Measurements from ENCODE around the gene CNGA3. TPM values are rescaled to one million over a fixed set of nuclear protein-coding genes. Genes with fewer than 3 reads are reported as not detected.
"Not testable (repeated sequence)": the region's sequence is repeated elsewhere in the genome, so short reads cannot be mapped to it uniquely, and the experiment has no call there.

CNGA3 gene
- total and polyA plus RNA-seq, 4 experiments from 2014 or later: not detected

GRCh38 chr2:98433363-98433964 is 87.2 kb downstream of the CNGA3 start:
- intact Hi-C loops (cut with micrococcal nuclease): no loop called here
- DNase-seq: no peak
- peaks cover 0 to 7% of the 10 kb centered on the region in 2 donors for H3K9me3 ChIP-seq (ENCODE audit: control insufficient read depth in 1 of 2, low read length in 2 of 2)
- no peak overlapping the region for H3K4me3 ChIP-seq (ENCODE audit: low read length in 2 of 2)
- no peak overlapping the region for H3K27ac Mint-ChIP-seq
- peaks cover 0 to 23% (median 8%) of the 10 kb centered on the region in 8 donors for H3K9me3 Mint-ChIP-seq
- no peak overlapping the region for H3K27ac ChIP-seq (ENCODE audit: low read depth, low read length)
- no peaks in the 10 kb centered on the region for H3K36me3 ChIP-seq (ENCODE audit: insufficient read depth, low read length)
- no peak overlapping the region for H3K4me3 Mint-ChIP-seq
- H3K36me3 Mint-ChIP-seq: peaks cover under 1 to 2% of the 10 kb centered on the region in 2 donors
- no peaks in the 10 kb centered on the region for H3K27me3 ChIP-seq (ENCODE audit: insufficient read depth, low read length)
- CTCF ChIA-PET (ENCODE audit: partially characterized antibody): interaction anchor here (1.2 kb wide), 1 partner anchor 21 kb away, joined by 3 read pairs; no protein-coding TSS in a partner anchor
- H3K27me3 Mint-ChIP-seq: no peaks in the 10 kb centered on the region
- H3K4me1 ChIP-seq (ENCODE audit: insufficient read depth, low read length): no peaks in the 10 kb centered on the region
- H3K4me1 Mint-ChIP-seq: peaks cover 0 to 2% (median 0%) of the 10 kb centered on the region in 4 donors
- POLR2A ChIA-PET (ENCODE audit: partially characterized antibody): no interaction called here

GRCh38 chr2:98434492-98434891 is 88.2 kb downstream of the CNGA3 start:
- CTCF ChIA-PET (ENCODE audit: partially characterized antibody): no interaction called here
- Mint-ChIP-seq H3K4me3 (no peak overlapping the region), H3K27me3 (no peaks in the 10 kb centered on the region), H3K36me3 (peaks cover 6 to 7% of the 10 kb centered on the region in 2 donors), H3K27ac (no peak overlapping the region), H3K9me3 (peaks cover 0 to 33% (median 17%) of the 10 kb centered on the region in 8 donors), H3K4me1 (peaks cover 0 to 7% (median 3%) of the 10 kb centered on the region in 4 donors)
- Histone ChIP-seq H3K9me3 (ENCODE audit: control insufficient read depth in 1 of 2, low read length in 2 of 2) (peaks cover 0 to 7% of the 10 kb centered on the region in 2 donors), H3K4me1 (ENCODE audit: insufficient read depth, low read length) (no peaks in the 10 kb centered on the region), H3K27me3 (ENCODE audit: insufficient read depth, low read length) (no peaks in the 10 kb centered on the region), H3K27ac (ENCODE audit: low read depth, low read length) (no peak overlapping the region), H3K36me3 (ENCODE audit: insufficient read depth, low read length) (no peaks in the 10 kb centered on the region), H3K4me3 (ENCODE audit: low read length in 2 of 2) (no peak overlapping the region)
- no peak for DNase-seq
- POLR2A ChIA-PET (ENCODE audit: partially characterized antibody): no interaction called here
- intact Hi-C loops (cut with micrococcal nuclease): no loop called here

- POLR2A ChIA-PET (ENCODE audit: partially characterized antibody); intact Hi-C loops (cut with micrococcal nuclease); CTCF ChIA-PET (ENCODE audit: partially characterized antibody): not testable (repeated sequence)
Observed at GRCh38 chr2:98435670-98436069, 89.4 kb downstream of the CNGA3 start.

DNA sequence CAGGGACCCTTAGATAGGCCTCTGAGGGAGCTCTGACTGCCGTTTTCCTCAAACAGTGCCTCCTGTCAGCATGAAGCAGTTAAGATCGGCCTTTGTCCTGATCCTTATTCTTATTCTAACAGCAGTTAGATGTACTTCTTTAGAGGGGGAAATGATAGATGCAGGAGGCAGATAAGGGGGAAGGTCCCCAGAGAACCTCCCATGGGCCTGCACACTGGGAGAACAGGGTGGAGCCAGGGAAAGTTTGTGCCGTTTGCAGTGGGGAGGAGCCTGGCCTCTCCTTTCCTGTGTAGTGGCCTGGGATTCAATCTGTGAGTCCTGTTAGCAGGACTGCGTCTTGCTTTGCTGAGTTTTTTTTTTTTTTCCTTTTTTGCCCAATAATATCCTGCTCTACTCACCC is 90.5 kb downstream of the CNGA3 start:
- Histone ChIP-seq H3K4me3 (ENCODE audit: low read length in 2 of 2) (no peak overlapping the region), H3K27me3 (ENCODE audit: insufficient read depth, low read length) (no peaks in the 10 kb centered on the region), H3K27ac (ENCODE audit: low read depth, low read length) (no peak overlapping the region), H3K9me3 (ENCODE audit: control insufficient read depth in 1 of 2, low read length in 2 of 2) (peaks cover 0 to 14% of the 10 kb centered on the region in 2 donors), H3K36me3 (ENCODE audit: insufficient read depth, low read length) (no peaks in the 10 kb centered on the region), H3K4me1 (ENCODE audit: insufficient read depth, low read length) (no peaks in the 10 kb centered on the region)
- ChIA-PET CTCF (ENCODE audit: partially characterized antibody) (no interaction called here), POLR2A (ENCODE audit: partially characterized antibody) (interaction anchor here (0.7 kb wide), 1 partner anchor 43 kb away, joined by 3 read pairs; no protein-coding TSS in a partner anchor)
- Mint-ChIP-seq H3K9me3 (peaks cover 0 to 43% (median 24%) of the 10 kb centered on the region in 8 donors), H3K4me3 (no peak overlapping the region), H3K36me3 (peaks cover 6 to 7% of the 10 kb centered on the region in 2 donors), H3K27me3 (no peaks in the 10 kb centered on the region), H3K4me1 (peaks cover 0 to 7% (median 3%) of the 10 kb centered on the region in 4 donors), H3K27ac (no peak overlapping the region)
- no peak for DNase-seq
- intact Hi-C loops (cut with micrococcal nuclease): no loop called here

More at GRCh38 chr2:98435670-98436069, 89.4 kb downstream of the CNGA3 start:
- H3K9me3 ChIP-seq (ENCODE audit: control insufficient read depth in 1 of 2, low read length in 2 of 2): peaks cover 0 to 14% of the 10 kb centered on the region in 2 donors
- DNase-seq; H3K36me3 ChIP-seq (ENCODE audit: insufficient read depth, low read length); H3K4me1 ChIP-seq (ENCODE audit: insufficient read depth, low read length); H3K4me3 ChIP-seq (ENCODE audit: low read length in 2 of 2); H3K27ac Mint-ChIP-seq; H3K4me3 Mint-ChIP-seq; H3K4me1 Mint-ChIP-seq; H3K36me3 Mint-ChIP-seq; H3K27ac ChIP-seq (ENCODE audit: low read depth, low read length); H3K27me3 Mint-ChIP-seq; H3K27me3 ChIP-seq (ENCODE audit: insufficient read depth, low read length): not testable (repeated sequence)
- H3K9me3 Mint-ChIP-seq: peaks cover 0 to 43% (median 24%) of the 10 kb centered on the region in 8 donors

- POLR2A ChIA-PET (ENCODE audit: partially characterized antibody): no interaction called here
- H3K4me3 Mint-ChIP-seq: no peak overlapping the region
- no peak overlapping the region for H3K4me3 ChIP-seq (ENCODE audit: low read length in 2 of 2)
- peak in 4 of 5 donors; percentile 35 to 55 (median 48) for DNase-seq
- H3K4me1 ChIP-seq (ENCODE audit: insufficient read depth, low read length): no peaks in the 10 kb centered on the region
- H3K9me3 ChIP-seq (ENCODE audit: control insufficient read depth in 1 of 2, low read length in 2 of 2): peaks cover 0 to 14% of the 10 kb centered on the region in 2 donors
- H3K36me3 Mint-ChIP-seq: peaks cover 6 to 7% of the 10 kb centered on the region in 2 donors
- H3K9me3 Mint-ChIP-seq: peaks cover 0 to 38% (median 22%) of the 10 kb centered on the region in 8 donors
- intact Hi-C loops (cut with micrococcal nuclease): no loop called here
- peak overlapping the region; percentile 8 to 75 (median 59) for H3K27ac Mint-ChIP-seq
- CTCF ChIA-PET (ENCODE audit: partially characterized antibody): no interaction called here
- H3K27me3 Mint-ChIP-seq: no peaks in the 10 kb centered on the region
- H3K36me3 ChIP-seq (ENCODE audit: insufficient read depth, low read length): no peaks in the 10 kb centered on the region
- H3K27me3 ChIP-seq (ENCODE audit: insufficient read depth, low read length): no peaks in the 10 kb centered on the region
- no peak overlapping the region for H3K27ac ChIP-seq (ENCODE audit: low read depth, low read length)
- peaks cover 0 to 7% (median 3%) of the 10 kb centered on the region in 4 donors for H3K4me1 Mint-ChIP-seq
Observed at GRCh38 chr2:98438190-98439133, 92.2 kb downstream of the CNGA3 start.

- peak overlapping the region in 2 of 7 donors; percentile 19 to 81 for H3K27ac Mint-ChIP-seq
Observed at GRCh38 chr2:98441706-98442450, 95.6 kb downstream of the CNGA3 start.

More at GRCh38 chr2:98441706-98442450, 95.6 kb downstream of the CNGA3 start:
- H3K27ac ChIP-seq (ENCODE audit: low read depth, low read length): no peak overlapping the region
- ChIA-PET POLR2A (ENCODE audit: partially characterized antibody) (interaction anchor here (1.8 kb wide), 1 partner anchor 23 kb away, joined by 6 read pairs; no protein-coding TSS in a partner anchor), CTCF (ENCODE audit: partially characterized antibody) (interaction anchor here (1.2 to 2.4 kb wide), 3 partner anchors 24 to 46 kb away, joined by 3 to 12 read pairs (median 12); no protein-coding TSS in a partner anchor)
- H3K4me3 Mint-ChIP-seq: peak overlapping the region in 2 of 8 donors; percentile 41 to 52
- H3K36me3 Mint-ChIP-seq: peaks cover 7 to 19% of the 10 kb centered on the region in 2 donors
- DNase-seq: no peak
- no peaks in the 10 kb centered on the region for H3K36me3 ChIP-seq (ENCODE audit: insufficient read depth, low read length)
- H3K27me3 Mint-ChIP-seq: no peaks in the 10 kb centered on the region
- H3K27me3 ChIP-seq (ENCODE audit: insufficient read depth, low read length): no peaks in the 10 kb centered on the region
- peaks cover 0 to 14% of the 10 kb centered on the region in 2 donors for H3K9me3 ChIP-seq (ENCODE audit: control insufficient read depth in 1 of 2, low read length in 2 of 2)
- H3K4me1 ChIP-seq (ENCODE audit: insufficient read depth, low read length): peaks cover 17% of the 10 kb centered on the region
- peaks cover 13 to 26% (median 17%) of the 10 kb centered on the region in 4 donors for H3K4me1 Mint-ChIP-seq
- intact Hi-C loops (cut with micrococcal nuclease): no loop called here
- no peak overlapping the region for H3K4me3 ChIP-seq (ENCODE audit: low read length in 2 of 2)
- peaks cover 0 to 29% (median 21%) of the 10 kb centered on the region in 8 donors for H3K9me3 Mint-ChIP-seq
